Transverse colon (tissue), 4 donors: ENCODE data around the gene TMEM150B.

Experiments used
- POLR2AphosphoS5 ChIP-seq, 3 donors: sonication (generic); formaldehyde crosslinking; IDR thresholded peaks; one replicate each; pipeline ENCODE4 v1.6.1; 2016; ENCODE audit warnings: antibody characterized with exemption in 3 of 3
- TF ChIP-seq, protein P1 (sequence below), 5 experiments: fragments of 200-600 bp in 3 of 5; fragments of 450-650 bp in 2 of 5; sonication (generic) in 3 of 5; IDR thresholded peaks; 1 replicate in 2 of 5; 2 replicates in 3 of 5; pipeline ENCODE4 v1.5.1; 2016 to 2017; ENCODE audit warnings: antibody characterized with exemption in 5 of 5, inconsistent platforms in 3 of 5, mild to moderate bottlenecking in 2 of 5, moderate library complexity in 1 of 5

GRCh38 chr19:55324662-55325061, 479 bp downstream of the TMEM150B start:
- TF ChIP-seq, protein P1, sequence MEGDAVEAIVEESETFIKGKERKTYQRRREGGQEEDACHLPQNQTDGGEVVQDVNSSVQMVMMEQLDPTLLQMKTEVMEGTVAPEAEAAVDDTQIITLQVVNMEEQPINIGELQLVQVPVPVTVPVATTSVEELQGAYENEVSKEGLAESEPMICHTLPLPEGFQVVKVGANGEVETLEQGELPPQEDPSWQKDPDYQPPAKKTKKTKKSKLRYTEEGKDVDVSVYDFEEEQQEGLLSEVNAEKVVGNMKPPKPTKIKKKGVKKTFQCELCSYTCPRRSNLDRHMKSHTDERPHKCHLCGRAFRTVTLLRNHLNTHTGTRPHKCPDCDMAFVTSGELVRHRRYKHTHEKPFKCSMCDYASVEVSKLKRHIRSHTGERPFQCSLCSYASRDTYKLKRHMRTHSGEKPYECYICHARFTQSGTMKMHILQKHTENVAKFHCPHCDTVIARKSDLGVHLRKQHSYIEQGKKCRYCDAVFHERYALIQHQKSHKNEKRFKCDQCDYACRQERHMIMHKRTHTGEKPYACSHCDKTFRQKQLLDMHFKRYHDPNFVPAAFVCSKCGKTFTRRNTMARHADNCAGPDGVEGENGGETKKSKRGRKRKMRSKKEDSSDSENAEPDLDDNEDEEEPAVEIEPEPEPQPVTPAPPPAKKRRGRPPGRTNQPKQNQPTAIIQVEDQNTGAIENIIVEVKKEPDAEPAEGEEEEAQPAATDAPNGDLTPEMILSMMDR (IDR thresholded peaks at IDR 0.05) = no peak
- no peak for TF ChIP-seq POLR2AphosphoS5 (IDR thresholded peaks at IDR 0.05)
